Measurements from ENCODE around the gene CDC42EP1. TPM values are rescaled to one million over a fixed set of nuclear protein-coding genes. Genes with fewer than 3 reads are reported as not detected.
A peak's percentile ranks its signal among the peaks of the same experiment; 100 is the strongest.

Gene CDC42EP1
- total RNA-seq, 1 donor from 2014 or later: 51.2 TPM

GRCh38 chr22:37516456-37516855, 43.8 kb upstream of the CDC42EP1 start:
- no peak for TF ChIP-seq CTCF (IDR thresholded peaks at IDR 0.05; ENCODE audit: unreplicated experiment)
- H3K4me3 Mint-ChIP-seq (ENCODE audit: unreplicated experiment): no peak overlapping the region
- no peak overlapping the region for H3K27ac Mint-ChIP-seq (ENCODE audit: unreplicated experiment)
- H3K27me3 Mint-ChIP-seq (ENCODE audit: unreplicated experiment): peaks cover 10% of the 10 kb centered on the region
- no peaks in the 10 kb centered on the region for H3K9me3 Mint-ChIP-seq (ENCODE audit: unreplicated experiment)
- no peak for DNase-seq (ENCODE audit: low spot score)
- peaks cover 11% of the 10 kb centered on the region for H3K4me1 Mint-ChIP-seq (ENCODE audit: unreplicated experiment)
- peaks cover 16% of the 10 kb centered on the region for H3K36me3 Mint-ChIP-seq (ENCODE audit: low read depth, unreplicated experiment)

- Mint-ChIP-seq H3K9me3 (ENCODE audit: unreplicated experiment) (no peaks in the 10 kb centered on the region), H3K4me1 (ENCODE audit: unreplicated experiment) (peaks cover 7% of the 10 kb centered on the region), H3K27ac (ENCODE audit: unreplicated experiment) (peak overlapping the region; percentile 33), H3K36me3 (ENCODE audit: low read depth, unreplicated experiment) (peaks cover 12% of the 10 kb centered on the region), H3K27me3 (ENCODE audit: unreplicated experiment) (peaks cover 10% of the 10 kb centered on the region), H3K4me3 (ENCODE audit: unreplicated experiment) (peak overlapping the region; percentile 92)
- DNase-seq (ENCODE audit: low spot score): no peak
- TF ChIP-seq CTCF (IDR thresholded peaks at IDR 0.05; ENCODE audit: unreplicated experiment): no peak
These were observed 42.3 kb upstream of the CDC42EP1 start for GRCh38 chr22:37517826-37518450.

- peak overlapping the region; percentile 92 for H3K4me3 Mint-ChIP-seq (ENCODE audit: unreplicated experiment)
- H3K27me3 Mint-ChIP-seq (ENCODE audit: unreplicated experiment): peaks cover 10% of the 10 kb centered on the region
- H3K9me3 Mint-ChIP-seq (ENCODE audit: unreplicated experiment): no peaks in the 10 kb centered on the region
- H3K36me3 Mint-ChIP-seq (ENCODE audit: low read depth, unreplicated experiment): peaks cover 12% of the 10 kb centered on the region
- TF ChIP-seq CTCF (IDR thresholded peaks at IDR 0.05; ENCODE audit: unreplicated experiment): no peak
- peak overlapping the region; percentile 33 for H3K27ac Mint-ChIP-seq (ENCODE audit: unreplicated experiment)
- DNase-seq (ENCODE audit: low spot score): peak; percentile 43
- peaks cover 7% of the 10 kb centered on the region for H3K4me1 Mint-ChIP-seq (ENCODE audit: unreplicated experiment)
These were observed 41.6 kb upstream of the CDC42EP1 start for GRCh38 chr22:37518509-37519267.

- Mint-ChIP-seq H3K27ac (ENCODE audit: unreplicated experiment) (peak within 1 kb of the TSS; percentile 33), H3K4me3 (ENCODE audit: unreplicated experiment) (peak within 1 kb of the TSS; percentile 92), H3K27me3 (ENCODE audit: unreplicated experiment) (peaks cover 10% of the 10 kb centered on the region), H3K4me1 (ENCODE audit: unreplicated experiment) (peaks cover 7% of the 10 kb centered on the region), H3K9me3 (ENCODE audit: unreplicated experiment) (no peaks in the 10 kb centered on the region), H3K36me3 (ENCODE audit: low read depth, unreplicated experiment) (peaks cover 8% of the 10 kb centered on the region)
- peak; percentile 65 for DNase-seq (ENCODE audit: low spot score)
- TF ChIP-seq CTCF (IDR thresholded peaks at IDR 0.05; ENCODE audit: unreplicated experiment): no peak
These were observed 40.7 kb upstream of the CDC42EP1 start, which contains the start of gene CARD10 for GRCh38 chr22:37519268-37520195. CARD10 (minus strand) TSS chr22:37519415; CDS start chr22:37519200, 215 bp downstream.
